GM23338 (cell line): ENCODE results near the gene ATP5F1A. TPM values are rescaled to one million over a fixed set of nuclear protein-coding genes. Genes with fewer than 3 reads are reported as not detected.

Experiments used
- ATAC-seq: fragments of 200-7000 bp; cut with Tn5 transposase; 3 replicates; pipeline ENCODE4 v1.9.1; 2020
- DNase-seq: peaks from one replicate; pipeline ENCODE4 v3.0.0-alpha.2; 2015; ENCODE audit warnings: low spot score
- H2AFZ ChIP-seq: fragments of 200-600 bp; sonication (generic); 2 replicates; pipeline ENCODE4 v1.8.0; 2016; ENCODE audit warnings: antibody characterized with exemption, mild to moderate bottlenecking, moderate library complexity
- H3F3A ChIP-seq: fragments of 200-600 bp; sonication (generic); replicated peaks from 2 replicates; pipeline ENCODE4 v1.8.0; 2017; ENCODE audit warnings: antibody characterized with exemption, mixed run types, low read depth
- H3K27ac ChIP-seq: fragments of 200-600 bp; sonication (generic); 2 replicates; pipeline ENCODE4 v1.6.1; 2016; ENCODE audit warnings: low read depth
- H3K27me3 ChIP-seq: fragments of 200-600 bp; sonication (generic); 2 replicates; pipeline ENCODE4 v1.8.0; 2016; ENCODE audit warnings: mild to moderate bottlenecking, mixed run types, moderate library complexity; ENCODE audit not compliant: insufficient read depth
- H3K36me3 ChIP-seq: fragments of 200-600 bp; sonication (generic); 2 replicates; pipeline ENCODE4 v1.8.0; 2016; ENCODE audit warnings: mild to moderate bottlenecking; ENCODE audit not compliant: insufficient read depth
- H3K4me1 ChIP-seq: fragments of 200-600 bp; sonication (generic); 2 replicates; pipeline ENCODE4 v1.8.0; 2016; ENCODE audit warnings: mild to moderate bottlenecking, moderate library complexity; ENCODE audit not compliant: insufficient read depth
- H3K4me2 ChIP-seq: fragments of 200-600 bp; sonication (generic); 2 replicates; pipeline ENCODE4 v1.7.1; 2017; ENCODE audit warnings: mixed run types
- H3K4me3 ChIP-seq: fragments of 200-600 bp; sonication (generic); 2 replicates; pipeline ENCODE4 v1.6.1; 2016; ENCODE audit warnings: mixed run types
- H3K79me2 ChIP-seq: fragments of 200-600 bp; sonication (generic); replicated peaks from 2 replicates; pipeline ENCODE4 v1.8.0; 2017; ENCODE audit warnings: mild to moderate bottlenecking; ENCODE audit not compliant: insufficient read depth
- H3K9me2 ChIP-seq: fragments of 200-600 bp; sonication (generic); 2 replicates; pipeline ENCODE4 v1.8.0; 2017; ENCODE audit not compliant: insufficient read depth
- H4K20me1 ChIP-seq: fragments of 200-600 bp; sonication (generic); replicated peaks from 2 replicates; pipeline ENCODE4 v1.8.0; 2017; ENCODE audit warnings: mild to moderate bottlenecking; ENCODE audit not compliant: insufficient read depth
- H3K27ac Mint-ChIP-seq: 2 replicates; pipeline ENCODE4 v1.8.0; 2020; ENCODE audit warnings: inconsistent platforms, mild to moderate bottlenecking, moderate library complexity, mixed read lengths
- H3K27me3 Mint-ChIP-seq: 3 replicates; pipeline ENCODE4 v1.8.0; 2022; ENCODE audit warnings: low read depth, mild to moderate bottlenecking, moderate library complexity, mixed read lengths, inconsistent platforms; ENCODE audit not compliant: insufficient read depth, poor library complexity
- H3K36me3 Mint-ChIP-seq: 3 replicates; pipeline ENCODE4 v1.8.0; 2021; ENCODE audit warnings: low read depth, mild to moderate bottlenecking, inconsistent platforms, moderate library complexity, mixed read lengths
- H3K4me1 Mint-ChIP-seq: 3 replicates; pipeline ENCODE4 v1.8.0; 2020; ENCODE audit warnings: mild to moderate bottlenecking, inconsistent platforms, mixed read lengths
- H3K4me3 Mint-ChIP-seq: 3 replicates; pipeline ENCODE4 v1.8.0; 2021; ENCODE audit warnings: moderate library complexity, mild to moderate bottlenecking, inconsistent platforms, mixed read lengths
- H3K9me3 Mint-ChIP-seq: 3 replicates; pipeline ENCODE4 v1.8.0; 2020; ENCODE audit warnings: moderate library complexity, mild to moderate bottlenecking, inconsistent platforms, mixed read lengths
- ETS1 ChIP-seq: IDR thresholded peaks from 2 replicates; pipeline ENCODE4 v1.6.1; 2016; ENCODE audit warnings: antibody characterized with exemption
- EZH2 ChIP-seq: fragments of 200-600 bp; sonication (generic); IDR thresholded peaks from one replicate; pipeline ENCODE4 v1.8.0; 2017; ENCODE audit warnings: antibody characterized with exemption, mild to moderate bottlenecking, low read depth; ENCODE audit not compliant: unreplicated experiment
- EZH2phosphoT487 ChIP-seq: fragments of 200-600 bp; sonication (generic); IDR thresholded peaks from one replicate; pipeline ENCODE4 v1.8.1; 2018; ENCODE audit warnings: antibody characterized with exemption; ENCODE audit not compliant: unreplicated experiment
- NANOG ChIP-seq: IDR thresholded peaks from 2 replicates; pipeline ENCODE4 v1.6.1; 2016; ENCODE audit warnings: antibody characterized with exemption, borderline replicate concordance
- POLR2AphosphoS5 ChIP-seq: IDR thresholded peaks from 2 replicates; pipeline ENCODE4 v1.6.1; 2016; ENCODE audit warnings: antibody characterized with exemption, low read depth
- ZNF331 ChIP-seq: fragments of 250-450 bp; sonication (Bioruptor Pico); IDR thresholded peaks from 2 replicates; pipeline ENCODE4 v1.5.0; 2020; ENCODE audit warnings: low read depth, mild to moderate bottlenecking, moderate library complexity
- polyA plus RNA-seq: library from polyadenylated mRNA; unstranded; fragments of >200 nt; fragmentation: Nextera tagmentation; extraction: Ambion mirVana; gene quantifications from 2 replicates; pipeline ENCODE4 v1.2.1, GENCODE V29; 2016
- total RNA-seq: library from RNA; depleted of rRNA; stranded (reverse); fragments of >200 nt; shearing (Covaris generic); gene quantifications from 2 replicates; pipeline ENCODE4 v1.2.3, GENCODE V29; 2014
- TF ChIP-seq, protein P1 (sequence below): fragments of 250-450 bp; sonication (Bioruptor Pico); IDR thresholded peaks from 2 replicates; pipeline ENCODE4 v1.5.0; 2020; ENCODE audit warnings: mild to moderate bottlenecking, moderate library complexity
- TF ChIP-seq, protein P2 (sequence below): IDR thresholded peaks from one replicate; pipeline ENCODE4 v1.6.1; 2018; ENCODE audit warnings: antibody characterized with exemption; ENCODE audit not compliant: unreplicated experiment

Gene ATP5F1A
- total and polyA plus RNA-seq, 2 experiments from 2014 or later: 353 to 822 TPM

DNA sequence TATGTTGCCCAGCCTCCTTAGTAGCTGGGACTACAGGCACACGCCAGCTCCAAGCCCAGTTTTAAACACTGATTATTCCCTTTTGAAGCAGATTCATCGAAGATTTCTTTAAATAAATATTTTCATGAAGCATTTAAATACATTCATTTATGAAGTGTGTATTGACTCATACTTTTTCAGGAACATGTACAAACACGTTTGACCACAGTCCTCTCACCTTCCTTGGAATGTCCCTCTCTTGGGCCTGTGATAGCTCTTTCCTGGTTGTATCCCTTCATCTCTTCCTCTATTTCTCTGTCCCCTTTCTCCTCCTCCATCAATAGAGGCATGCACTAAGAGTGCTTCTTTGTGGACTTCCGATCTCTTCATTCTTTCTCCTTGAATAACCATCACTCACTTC, 28.6 kb downstream of the ATP5F1A start:
- H3K36me3 ChIP-seq: no peaks in the 10 kb centered on the region
- Mint-ChIP-seq H3K27ac (no peak overlapping the region), H3K4me1 (peaks cover 2% of the 10 kb centered on the region; the same call in 2 of the 3 replicates)

DNA sequence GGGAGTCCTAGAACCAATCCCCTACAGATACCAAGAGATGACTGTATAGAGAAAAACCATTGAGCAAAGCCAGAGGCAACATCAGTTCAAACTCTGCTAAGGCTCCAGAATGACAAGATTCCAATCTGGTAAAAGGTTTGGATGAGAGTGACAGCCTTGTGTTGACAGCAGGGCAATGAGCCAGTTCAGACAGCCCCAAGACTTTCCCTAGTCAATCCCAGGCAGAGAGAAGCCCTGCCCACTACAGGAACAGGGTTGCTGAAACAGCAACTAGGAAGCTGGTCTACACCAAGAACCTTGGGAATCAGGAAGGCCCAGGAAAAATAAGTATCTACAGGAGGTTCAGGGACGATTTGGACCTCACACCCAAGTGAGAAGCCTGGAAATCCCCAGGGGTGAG, 29.3 kb downstream of the ATP5F1A start:
- H3K4me3 Mint-ChIP-seq: no peak overlapping the region
- ATAC-seq (no peak), DNase-seq (no peak)
- Histone ChIP-seq H3K27ac (no peak overlapping the region), H3K79me2 (no peaks in the 10 kb centered on the region), H3K36me3 (no peaks in the 10 kb centered on the region), H3K4me3 (no peak overlapping the region), H3K4me2 (no peak overlapping the region), H2AFZ (no peak overlapping the region), H3K4me1 (no peaks in the 10 kb centered on the region), H4K20me1 (peaks cover 5% of the 10 kb centered on the region; the same call in 1 of the 2 replicates), H3K9me2 (no peaks in the 10 kb centered on the region), H3K27me3 (peaks cover 39% of the 10 kb centered on the region), H3F3A (peaks cover 7% of the 10 kb centered on the region; the same call in 1 of the 2 replicates)
- no peaks in the 10 kb centered on the region for H3K9me3 Mint-ChIP-seq
- H3K27ac Mint-ChIP-seq: no peak overlapping the region
- H3K27me3 Mint-ChIP-seq: peaks cover 32% of the 10 kb centered on the region
- peaks cover 2% of the 10 kb centered on the region; the same call in 2 of the 3 replicates for H3K4me1 Mint-ChIP-seq
- no peaks in the 10 kb centered on the region for H3K36me3 Mint-ChIP-seq
- TF ChIP-seq NANOG (no peak), POLR2AphosphoS5 (no peak), EZH2 (no peak), ZNF331 (no peak), ETS1 (no peak), EZH2phosphoT487 (no peak)
- TF ChIP-seq, protein P1, sequence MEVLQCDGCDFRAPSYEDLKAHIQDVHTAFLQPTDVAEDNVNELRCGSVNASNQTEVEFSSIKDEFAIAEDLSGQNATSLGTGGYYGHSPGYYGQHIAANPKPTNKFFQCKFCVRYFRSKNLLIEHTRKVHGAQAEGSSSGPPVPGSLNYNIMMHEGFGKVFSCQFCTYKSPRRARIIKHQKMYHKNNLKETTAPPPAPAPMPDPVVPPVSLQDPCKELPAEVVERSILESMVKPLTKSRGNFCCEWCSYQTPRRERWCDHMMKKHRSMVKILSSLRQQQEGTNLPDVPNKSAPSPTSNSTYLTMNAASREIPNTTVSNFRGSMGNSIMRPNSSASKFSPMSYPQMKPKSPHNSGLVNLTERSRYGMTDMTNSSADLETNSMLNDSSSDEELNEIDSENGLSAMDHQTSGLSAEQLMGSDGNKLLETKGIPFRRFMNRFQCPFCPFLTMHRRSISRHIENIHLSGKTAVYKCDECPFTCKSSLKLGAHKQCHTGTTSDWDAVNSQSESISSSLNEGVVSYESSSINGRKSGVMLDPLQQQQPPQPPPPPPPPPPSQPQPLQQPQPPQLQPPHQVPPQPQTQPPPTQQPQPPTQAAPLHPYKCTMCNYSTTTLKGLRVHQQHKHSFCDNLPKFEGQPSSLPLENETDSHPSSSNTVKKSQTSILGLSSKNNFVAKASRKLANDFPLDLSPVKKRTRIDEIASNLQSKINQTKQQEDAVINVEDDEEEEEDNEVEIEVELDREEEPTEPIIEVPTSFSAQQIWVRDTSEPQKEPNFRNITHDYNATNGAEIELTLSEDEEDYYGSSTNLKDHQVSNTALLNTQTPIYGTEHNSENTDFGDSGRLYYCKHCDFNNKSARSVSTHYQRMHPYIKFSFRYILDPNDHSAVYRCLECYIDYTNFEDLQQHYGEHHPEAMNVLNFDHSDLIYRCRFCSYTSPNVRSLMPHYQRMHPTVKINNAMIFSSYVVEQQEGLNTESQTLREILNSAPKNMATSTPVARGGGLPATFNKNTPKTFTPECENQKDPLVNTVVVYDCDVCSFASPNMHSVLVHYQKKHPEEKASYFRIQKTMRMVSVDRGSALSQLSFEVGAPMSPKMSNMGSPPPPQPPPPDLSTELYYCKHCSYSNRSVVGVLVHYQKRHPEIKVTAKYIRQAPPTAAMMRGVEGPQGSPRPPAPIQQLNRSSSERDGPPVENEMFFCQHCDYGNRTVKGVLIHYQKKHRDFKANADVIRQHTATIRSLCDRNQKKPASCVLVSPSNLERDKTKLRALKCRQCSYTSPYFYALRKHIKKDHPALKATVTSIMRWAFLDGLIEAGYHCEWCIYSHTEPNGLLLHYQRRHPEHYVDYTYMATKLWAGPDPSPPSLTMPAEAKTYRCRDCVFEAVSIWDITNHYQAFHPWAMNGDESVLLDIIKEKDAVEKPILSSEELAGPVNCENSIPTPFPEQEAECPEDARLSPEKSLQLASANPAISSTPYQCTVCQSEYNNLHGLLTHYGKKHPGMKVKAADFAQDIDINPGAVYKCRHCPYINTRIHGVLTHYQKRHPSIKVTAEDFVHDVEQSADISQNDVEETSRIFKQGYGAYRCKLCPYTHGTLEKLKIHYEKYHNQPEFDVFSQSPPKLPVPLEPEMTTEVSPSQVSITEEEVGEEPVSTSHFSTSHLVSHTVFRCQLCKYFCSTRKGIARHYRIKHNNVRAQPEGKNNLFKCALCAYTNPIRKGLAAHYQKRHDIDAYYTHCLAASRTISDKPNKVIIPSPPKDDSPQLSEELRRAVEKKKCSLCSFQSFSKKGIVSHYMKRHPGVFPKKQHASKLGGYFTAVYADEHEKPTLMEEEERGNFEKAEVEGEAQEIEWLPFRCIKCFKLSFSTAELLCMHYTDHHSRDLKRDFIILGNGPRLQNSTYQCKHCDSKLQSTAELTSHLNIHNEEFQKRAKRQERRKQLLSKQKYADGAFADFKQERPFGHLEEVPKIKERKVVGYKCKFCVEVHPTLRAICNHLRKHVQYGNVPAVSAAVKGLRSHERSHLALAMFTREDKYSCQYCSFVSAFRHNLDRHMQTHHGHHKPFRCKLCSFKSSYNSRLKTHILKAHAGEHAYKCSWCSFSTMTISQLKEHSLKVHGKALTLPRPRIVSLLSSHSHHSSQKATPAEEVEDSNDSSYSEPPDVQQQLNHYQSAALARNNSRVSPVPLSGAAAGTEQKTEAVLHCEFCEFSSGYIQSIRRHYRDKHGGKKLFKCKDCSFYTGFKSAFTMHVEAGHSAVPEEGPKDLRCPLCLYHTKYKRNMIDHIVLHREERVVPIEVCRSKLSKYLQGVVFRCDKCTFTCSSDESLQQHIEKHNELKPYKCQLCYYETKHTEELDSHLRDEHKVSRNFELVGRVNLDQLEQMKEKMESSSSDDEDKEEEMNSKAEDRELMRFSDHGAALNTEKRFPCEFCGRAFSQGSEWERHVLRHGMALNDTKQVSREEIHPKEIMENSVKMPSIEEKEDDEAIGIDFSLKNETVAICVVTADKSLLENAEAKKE (CRISPR knock-in tag): no peak

More for the DNA sequence above, 28.6 kb downstream of the ATP5F1A start:
- H3F3A ChIP-seq: peaks cover 7% of the 10 kb centered on the region; the same call in 1 of the 2 replicates
- no peaks in the 10 kb centered on the region for H3K9me2 ChIP-seq
- no peak overlapping the region for H3K4me3 ChIP-seq
- ATAC-seq (no peak), DNase-seq (no peak)
- no peaks in the 10 kb centered on the region for H3K79me2 ChIP-seq
- H4K20me1 ChIP-seq: peaks cover 5% of the 10 kb centered on the region; the same call in 1 of the 2 replicates
- H3K4me3 Mint-ChIP-seq: no peak overlapping the region
- H2AFZ ChIP-seq: no peak overlapping the region
- H3K27ac ChIP-seq: no peak overlapping the region
- no peaks in the 10 kb centered on the region for H3K36me3 Mint-ChIP-seq
- H3K4me2 ChIP-seq: no peak overlapping the region
- no peaks in the 10 kb centered on the region for H3K4me1 ChIP-seq
- H3K27me3 Mint-ChIP-seq: peaks cover 32% of the 10 kb centered on the region
- TF ChIP-seq, protein P2, sequence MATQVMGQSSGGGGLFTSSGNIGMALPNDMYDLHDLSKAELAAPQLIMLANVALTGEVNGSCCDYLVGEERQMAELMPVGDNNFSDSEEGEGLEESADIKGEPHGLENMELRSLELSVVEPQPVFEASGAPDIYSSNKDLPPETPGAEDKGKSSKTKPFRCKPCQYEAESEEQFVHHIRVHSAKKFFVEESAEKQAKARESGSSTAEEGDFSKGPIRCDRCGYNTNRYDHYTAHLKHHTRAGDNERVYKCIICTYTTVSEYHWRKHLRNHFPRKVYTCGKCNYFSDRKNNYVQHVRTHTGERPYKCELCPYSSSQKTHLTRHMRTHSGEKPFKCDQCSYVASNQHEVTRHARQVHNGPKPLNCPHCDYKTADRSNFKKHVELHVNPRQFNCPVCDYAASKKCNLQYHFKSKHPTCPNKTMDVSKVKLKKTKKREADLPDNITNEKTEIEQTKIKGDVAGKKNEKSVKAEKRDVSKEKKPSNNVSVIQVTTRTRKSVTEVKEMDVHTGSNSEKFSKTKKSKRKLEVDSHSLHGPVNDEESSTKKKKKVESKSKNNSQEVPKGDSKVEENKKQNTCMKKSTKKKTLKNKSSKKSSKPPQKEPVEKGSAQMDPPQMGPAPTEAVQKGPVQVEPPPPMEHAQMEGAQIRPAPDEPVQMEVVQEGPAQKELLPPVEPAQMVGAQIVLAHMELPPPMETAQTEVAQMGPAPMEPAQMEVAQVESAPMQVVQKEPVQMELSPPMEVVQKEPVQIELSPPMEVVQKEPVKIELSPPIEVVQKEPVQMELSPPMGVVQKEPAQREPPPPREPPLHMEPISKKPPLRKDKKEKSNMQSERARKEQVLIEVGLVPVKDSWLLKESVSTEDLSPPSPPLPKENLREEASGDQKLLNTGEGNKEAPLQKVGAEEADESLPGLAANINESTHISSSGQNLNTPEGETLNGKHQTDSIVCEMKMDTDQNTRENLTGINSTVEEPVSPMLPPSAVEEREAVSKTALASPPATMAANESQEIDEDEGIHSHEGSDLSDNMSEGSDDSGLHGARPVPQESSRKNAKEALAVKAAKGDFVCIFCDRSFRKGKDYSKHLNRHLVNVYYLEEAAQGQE: no peak
- H3K9me3 Mint-ChIP-seq: no peaks in the 10 kb centered on the region
- H3K27me3 ChIP-seq: peaks cover 39% of the 10 kb centered on the region
